ENCODE results near the gene FITM2.

DNA sequence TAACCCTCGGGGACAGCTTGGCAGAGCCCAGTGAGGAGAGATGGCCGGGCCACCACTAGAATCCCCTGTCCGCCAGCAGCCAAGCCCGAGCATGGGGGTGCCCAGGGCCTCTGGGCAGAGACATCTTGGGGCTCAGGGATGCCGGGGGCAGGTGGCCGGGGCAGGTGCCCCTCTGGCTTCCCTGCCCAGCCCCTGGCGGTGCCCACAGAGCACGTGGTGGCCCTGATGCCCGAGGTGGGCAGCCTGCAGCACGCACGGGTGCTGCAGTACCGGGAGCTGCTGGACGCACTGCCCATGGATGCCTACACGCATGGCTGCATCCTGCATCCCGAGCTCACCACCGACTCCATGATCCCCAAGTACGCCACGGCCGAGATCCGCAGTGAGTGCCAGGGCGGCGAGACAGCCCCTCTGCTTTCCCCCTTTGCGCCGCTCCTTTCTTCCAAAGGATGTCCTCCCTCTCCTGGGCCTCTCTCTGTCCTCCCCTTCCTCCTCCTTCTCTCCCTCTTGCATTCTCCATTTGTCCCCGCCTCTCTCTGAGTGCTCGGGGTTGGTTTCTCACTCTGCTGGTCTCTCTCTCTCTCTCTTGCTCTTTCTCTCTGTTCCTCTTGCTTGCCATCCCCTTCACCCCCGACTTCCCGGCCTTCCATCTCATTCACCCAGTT is 52.6 kb downstream of the FITM2 start:
- TF ChIP-seq, protein P1, sequence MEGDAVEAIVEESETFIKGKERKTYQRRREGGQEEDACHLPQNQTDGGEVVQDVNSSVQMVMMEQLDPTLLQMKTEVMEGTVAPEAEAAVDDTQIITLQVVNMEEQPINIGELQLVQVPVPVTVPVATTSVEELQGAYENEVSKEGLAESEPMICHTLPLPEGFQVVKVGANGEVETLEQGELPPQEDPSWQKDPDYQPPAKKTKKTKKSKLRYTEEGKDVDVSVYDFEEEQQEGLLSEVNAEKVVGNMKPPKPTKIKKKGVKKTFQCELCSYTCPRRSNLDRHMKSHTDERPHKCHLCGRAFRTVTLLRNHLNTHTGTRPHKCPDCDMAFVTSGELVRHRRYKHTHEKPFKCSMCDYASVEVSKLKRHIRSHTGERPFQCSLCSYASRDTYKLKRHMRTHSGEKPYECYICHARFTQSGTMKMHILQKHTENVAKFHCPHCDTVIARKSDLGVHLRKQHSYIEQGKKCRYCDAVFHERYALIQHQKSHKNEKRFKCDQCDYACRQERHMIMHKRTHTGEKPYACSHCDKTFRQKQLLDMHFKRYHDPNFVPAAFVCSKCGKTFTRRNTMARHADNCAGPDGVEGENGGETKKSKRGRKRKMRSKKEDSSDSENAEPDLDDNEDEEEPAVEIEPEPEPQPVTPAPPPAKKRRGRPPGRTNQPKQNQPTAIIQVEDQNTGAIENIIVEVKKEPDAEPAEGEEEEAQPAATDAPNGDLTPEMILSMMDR (IDR thresholded peaks at IDR 0.05), result no peak
- TF ChIP-seq POLR2A (IDR thresholded peaks at IDR 0.05; ENCODE audit: low read length) (no peak), RARB (CRISPR knock-in tag; IDR thresholded peaks at IDR 0.05) (no peak), SMC3 (IDR thresholded peaks at IDR 0.05) (no peak)

Measured in A549 (cell line).